Measurements from ENCODE around the gene HRAS.

HRAS gene

DNA sequence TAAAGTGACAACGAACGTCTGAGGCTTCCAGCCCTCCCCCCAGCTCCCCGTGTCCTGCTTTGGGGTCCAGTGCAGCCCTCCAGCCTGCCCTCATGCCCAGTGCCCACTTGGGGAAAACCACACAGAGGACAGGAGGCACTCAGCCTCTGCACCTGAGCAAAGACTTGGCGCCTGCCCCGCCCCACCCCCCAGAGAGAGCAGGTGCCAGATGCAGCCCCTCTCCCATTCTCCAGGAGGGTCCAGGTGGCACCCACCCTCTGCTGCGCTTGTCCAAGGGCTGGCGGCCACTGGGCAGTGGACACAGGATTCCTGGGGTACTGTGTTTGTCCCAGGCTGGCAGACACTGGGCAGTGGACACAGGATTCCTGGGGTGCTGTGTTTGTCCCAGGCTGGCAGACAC is 44.0 kb downstream of the HRAS start:
- no peak for DNase-seq

- no peak for DNase-seq
Measured at GRCh38 chr11:490930-491260, 44.5 kb downstream of the HRAS start.

- DNase-seq, result no peak
Measured at GRCh38 chr11:490186-490929, 45.0 kb downstream of the HRAS start.

- DNase-seq, result no peak
Measured at GRCh38 chr11:489610-490185, 45.7 kb downstream of the HRAS start.

DNA sequence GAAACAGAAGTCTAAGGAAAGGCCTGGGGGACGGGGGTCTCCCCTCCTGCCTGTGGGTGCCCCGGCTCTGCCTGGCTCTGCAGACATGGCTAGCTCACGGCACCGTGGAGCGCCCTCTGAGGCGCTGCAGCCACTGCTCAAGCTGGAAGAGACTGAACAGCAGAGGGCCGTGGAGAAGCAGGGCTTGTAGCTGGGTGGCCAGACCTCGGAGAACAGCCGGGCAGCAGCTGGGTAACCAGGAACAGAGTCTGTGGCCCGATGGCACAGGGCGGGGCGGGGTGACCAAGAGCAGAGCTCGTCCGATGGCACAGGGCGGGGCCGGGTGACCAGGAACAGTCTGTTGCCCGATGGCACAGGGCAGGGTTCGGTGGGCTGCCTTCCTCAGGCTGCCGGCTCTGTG is 46.4 kb downstream of the HRAS start:
- DNase-seq, result no peak

- no peak for DNase-seq
Measured at GRCh38 chr11:488579-488978, 46.8 kb downstream of the HRAS start.

DNA sequence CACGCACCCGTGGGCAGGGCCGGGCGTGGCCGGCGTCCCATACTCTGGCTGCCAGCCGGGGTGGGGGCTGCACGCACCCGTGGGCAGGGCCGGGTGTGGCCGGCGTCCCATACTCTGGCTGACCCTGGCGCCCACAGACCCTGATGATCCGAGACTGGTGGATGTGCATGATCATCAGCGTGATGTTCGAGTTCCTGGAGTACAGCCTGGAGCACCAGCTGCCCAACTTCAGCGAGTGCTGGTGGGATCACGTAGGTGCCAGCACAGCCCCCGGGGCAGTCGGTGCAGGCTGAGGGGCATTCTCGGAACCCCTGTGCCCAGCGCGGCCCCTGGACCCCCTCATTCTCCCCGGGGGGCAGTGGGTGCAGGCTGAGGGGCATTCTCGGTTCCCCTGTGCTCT is 47.3 kb downstream of the HRAS start:
- DNase-seq, result no peak

DNA sequence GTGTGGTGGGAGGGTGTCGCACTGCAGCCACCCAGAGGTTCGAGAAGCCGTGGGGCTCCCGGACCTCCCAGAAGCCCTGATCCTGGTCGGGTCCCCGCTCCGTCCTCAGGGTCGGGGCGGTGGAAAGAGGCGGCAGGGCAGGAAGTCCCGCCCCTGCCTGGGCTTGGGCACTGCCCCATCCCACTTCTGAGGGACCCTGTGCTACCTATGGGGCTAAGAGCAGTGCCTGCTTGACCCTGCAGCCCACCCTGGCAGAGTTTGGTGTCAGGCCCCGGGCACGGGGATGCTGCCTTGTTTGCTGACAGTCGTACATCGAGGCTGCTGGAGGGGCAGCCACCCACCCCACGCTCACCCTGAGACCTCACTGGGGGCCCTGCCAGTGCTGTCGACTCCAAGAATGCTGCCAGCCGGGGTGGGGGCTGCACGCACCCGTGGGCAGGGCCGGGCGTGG is 47.8 kb downstream of the HRAS start:
- DNase-seq, result no peak

DNA sequence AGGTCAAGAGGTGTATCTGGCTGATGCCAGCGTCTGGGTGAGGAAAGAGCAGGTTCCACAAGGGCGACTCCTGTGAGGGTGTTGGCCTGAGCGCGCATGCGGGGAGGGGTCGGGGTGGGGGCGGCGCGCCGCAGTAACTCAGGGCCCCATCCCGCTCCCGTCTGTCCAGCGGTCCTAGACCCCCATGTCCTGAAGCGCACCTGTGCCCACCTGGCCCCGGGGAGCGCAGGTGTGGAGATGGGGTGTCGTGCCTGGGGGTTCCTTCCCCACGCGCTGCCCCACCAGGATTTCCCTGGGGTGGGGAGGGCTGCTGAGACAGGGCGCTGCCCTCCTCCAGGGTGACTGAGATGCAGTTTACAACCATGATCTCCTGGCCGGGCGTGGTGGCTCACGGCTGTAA is 49.2 kb downstream of the HRAS start:
- no peak for DNase-seq

- DNase-seq, result no peak
Measured at GRCh38 chr11:484616-485015, 50.8 kb downstream of the HRAS start.
